GM21529 (cell line): Measurements from ENCODE around the gene TBL1XR1.
A peak's percentile ranks its signal among the peaks of the same experiment; 100 is the strongest.

Experiments used
- ATAC-seq: cut with Tn5 transposase; IDR thresholded peaks from one replicate; pipeline ENCODE4 v1.9.1; 2021; ENCODE audit not compliant: unreplicated experiment

The TBL1XR1 gene

DNA sequence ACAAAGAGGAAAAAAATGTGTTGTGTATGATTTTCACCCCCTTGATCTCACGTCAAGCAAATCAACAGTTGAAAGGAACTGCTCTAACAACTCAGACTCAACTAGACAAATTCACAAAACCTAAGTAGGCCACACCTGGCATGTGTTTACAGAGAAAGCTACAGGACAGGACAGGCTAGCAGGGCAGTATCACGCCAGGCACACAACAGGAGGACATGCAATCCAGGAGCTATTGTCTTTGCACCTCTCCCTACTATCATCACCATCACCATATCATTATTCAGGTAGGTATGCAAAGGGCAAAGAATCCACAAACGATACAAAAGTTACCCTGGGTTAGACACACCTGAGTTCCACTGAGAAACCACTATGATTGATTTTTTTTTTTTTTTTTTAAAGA lies 86.4 kb downstream of the TBL1XR1 start:
- ATAC-seq: no peak

GRCh38 chr3:177110386-177110785 lies 86.9 kb downstream of the TBL1XR1 start:
- no peak for ATAC-seq

DNA sequence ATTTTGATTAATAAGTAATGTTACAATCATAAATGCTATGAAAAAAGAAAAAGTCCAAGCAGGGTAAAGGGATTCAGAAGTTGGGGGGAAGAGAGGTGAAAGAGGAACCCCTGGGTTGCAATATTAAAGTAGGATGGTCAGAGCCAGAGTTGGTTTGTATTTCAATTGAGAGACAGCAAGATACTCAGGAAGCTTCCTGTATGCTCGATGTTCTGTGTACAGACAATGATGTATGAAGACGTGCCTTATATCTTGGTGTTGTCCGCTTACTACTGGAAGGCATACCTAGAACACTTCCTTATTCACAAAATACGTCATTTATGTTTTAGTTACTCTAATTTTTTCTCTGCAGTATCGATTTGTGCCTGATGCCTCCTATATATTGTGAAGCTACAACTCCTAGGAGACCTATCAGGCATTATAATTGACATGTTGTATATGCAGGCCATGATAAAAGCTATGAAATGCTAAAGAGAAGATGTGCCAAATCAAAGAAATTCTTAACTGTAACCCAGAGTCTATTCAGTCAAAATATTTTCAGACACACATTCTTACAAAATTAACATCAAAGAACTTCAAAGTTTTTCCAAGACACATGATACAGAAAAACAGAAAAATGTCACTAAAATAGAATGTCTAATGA lies 87.5 kb downstream of the TBL1XR1 start:
- ATAC-seq: peak; percentile 62

- ATAC-seq: no peak
These were observed 88.6 kb downstream of the TBL1XR1 start for GRCh38 chr3:177108648-177109047.

- no peak for ATAC-seq
These were observed 89.6 kb downstream of the TBL1XR1 start for GRCh38 chr3:177107461-177108239.

- ATAC-seq: no peak
These were observed 90.7 kb downstream of the TBL1XR1 start for GRCh38 chr3:177106594-177106993.

GRCh38 chr3:177106184-177106583 lies 91.1 kb downstream of the TBL1XR1 start:
- ATAC-seq: no peak

GRCh38 chr3:177105623-177106022 lies 91.7 kb downstream of the TBL1XR1 start:
- no peak for ATAC-seq

GRCh38 chr3:177104299-177104992 lies 92.8 kb downstream of the TBL1XR1 start:
- no peak for ATAC-seq

GRCh38 chr3:177102553-177102952 lies 94.7 kb downstream of the TBL1XR1 start:
- ATAC-seq: no peak

GRCh38 chr3:177098551-177098950 lies 98.7 kb downstream of the TBL1XR1 start:
- ATAC-seq: no peak

DNA sequence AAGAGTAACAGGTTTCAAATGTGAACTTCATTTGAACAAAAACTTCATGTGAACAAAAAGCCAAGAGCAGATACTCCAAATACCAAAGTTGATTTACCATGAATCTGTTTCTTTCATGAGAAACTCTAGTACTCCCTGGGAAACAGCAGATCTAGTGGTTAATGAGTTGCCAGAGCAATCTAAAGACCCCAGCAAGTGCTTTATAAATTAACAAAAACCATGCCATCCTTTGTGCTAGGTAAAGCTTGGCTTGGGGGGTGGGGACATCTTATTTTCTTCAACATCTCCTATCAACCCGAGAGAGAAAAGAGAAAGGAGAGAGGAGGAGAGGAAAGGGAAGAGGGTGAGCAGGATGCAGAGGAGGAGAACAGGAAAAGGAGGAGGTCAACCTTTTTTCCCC lies 100.7 kb downstream of the TBL1XR1 start:
- ATAC-seq: no peak

- ATAC-seq: no peak
These were observed 103.3 kb downstream of the TBL1XR1 start for GRCh38 chr3:177093966-177094365.

- no peak for ATAC-seq
These were observed 107.4 kb downstream of the TBL1XR1 start for GRCh38 chr3:177089901-177090300.

GRCh38 chr3:177089110-177089509 lies 108.2 kb downstream of the TBL1XR1 start:
- ATAC-seq: no peak

DNA sequence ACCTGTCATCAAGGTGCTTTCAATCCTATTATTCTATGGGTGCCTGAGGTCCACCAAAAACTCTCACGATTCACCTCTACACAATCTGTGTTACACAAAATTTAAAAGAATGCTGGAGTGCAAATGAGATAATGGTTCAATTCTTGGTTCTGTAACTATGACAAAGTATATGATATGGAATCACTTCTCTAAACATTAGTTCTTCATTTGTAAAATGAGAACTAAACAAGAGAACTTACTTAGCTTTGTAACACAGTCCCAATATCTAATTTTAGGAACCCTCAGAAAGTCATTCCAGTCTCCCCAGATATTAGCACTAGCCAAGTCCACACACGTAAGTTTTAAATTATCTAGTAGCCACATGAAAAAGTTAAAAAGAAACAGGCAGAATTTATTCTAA lies 111.5 kb downstream of the TBL1XR1 start:
- ATAC-seq: no peak

DNA sequence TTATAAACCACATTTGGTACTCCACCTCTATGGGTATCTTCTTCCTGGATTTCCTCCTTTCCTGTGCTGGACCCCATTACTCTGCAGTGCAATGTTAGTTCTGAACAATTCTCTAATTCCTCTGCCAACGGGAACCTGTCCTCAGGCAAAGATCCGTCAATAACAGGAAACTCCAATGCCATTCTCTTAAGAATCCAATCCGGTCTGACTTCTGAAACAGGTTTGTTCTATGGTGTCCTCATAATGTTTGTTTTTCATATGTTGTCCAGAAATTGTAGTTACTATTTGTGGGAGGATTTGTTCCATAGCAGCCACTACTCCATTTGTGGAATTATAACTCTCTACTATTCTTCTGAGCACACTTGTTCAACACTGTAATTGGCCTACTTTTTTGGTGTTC lies 112.7 kb downstream of the TBL1XR1 start:
- no peak for ATAC-seq

DNA sequence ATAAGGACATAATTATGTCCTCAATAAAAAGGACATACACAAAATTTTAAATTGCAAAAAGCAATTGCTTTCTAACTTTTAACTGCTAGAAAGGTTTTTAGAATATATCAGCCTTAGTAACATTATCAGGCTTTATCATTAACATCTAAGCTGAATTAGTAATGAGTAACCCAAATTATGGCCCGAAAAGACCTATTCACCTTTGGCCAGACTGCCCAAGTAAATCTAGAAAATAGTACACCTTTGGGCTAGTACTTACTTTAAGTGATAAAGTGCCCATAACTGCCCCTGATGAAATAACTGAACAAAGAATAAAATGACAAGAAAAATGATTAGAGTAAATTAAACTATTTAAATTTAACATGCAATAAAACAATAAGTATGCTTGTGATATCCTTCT lies 117.2 kb downstream of the TBL1XR1 start:
- no peak for ATAC-seq

- ATAC-seq: no peak
These were observed 117.6 kb downstream of the TBL1XR1 start for GRCh38 chr3:177079684-177080083.

GRCh38 chr3:177071496-177072156 lies 125.7 kb downstream of the TBL1XR1 start:
- no peak for ATAC-seq

DNA sequence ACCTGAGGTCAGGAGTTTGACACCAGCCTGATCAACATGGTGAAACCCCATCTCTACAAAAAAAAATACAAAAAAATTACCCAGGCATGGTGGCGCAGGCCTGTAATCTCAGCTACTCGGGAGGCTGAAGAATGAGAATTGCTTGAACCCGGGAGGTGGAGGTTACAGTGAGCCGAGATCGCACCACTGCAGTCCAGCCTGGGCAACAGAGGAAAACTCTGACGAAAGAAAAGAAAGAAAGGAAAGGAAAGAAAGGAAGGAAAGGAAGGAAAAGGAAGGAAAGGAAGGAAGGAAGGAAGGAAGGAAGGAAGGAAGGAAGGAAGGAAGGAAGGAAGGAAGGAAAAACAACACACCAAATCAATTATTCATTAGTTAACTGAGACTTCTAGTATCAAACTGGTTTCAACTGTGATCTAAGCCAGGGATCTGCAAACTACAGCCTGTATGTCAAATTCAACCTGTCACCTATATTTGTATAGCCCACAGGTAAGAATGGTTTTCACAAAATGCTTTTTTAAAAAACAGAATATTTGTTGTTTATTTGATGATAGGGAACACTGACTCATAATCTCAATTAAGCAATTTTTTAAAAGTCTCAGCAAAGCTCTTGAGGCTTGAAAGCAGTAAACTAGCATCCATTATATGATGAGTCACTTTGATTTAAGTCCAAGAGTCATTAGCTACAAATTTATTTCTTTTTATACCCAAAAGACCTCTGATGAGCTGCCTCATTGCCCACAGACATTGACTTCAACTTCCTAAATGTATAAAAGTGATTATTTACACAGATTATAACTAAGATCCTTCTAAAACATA lies 127.6 kb downstream of the TBL1XR1 start:
- ATAC-seq: no peak
